Activated T-helper 17 cell treated with anti-CD3 and anti-CD28 coated beads, Interleukin-2, amount 50 U/mL, for 72 hours (primary cell): ENCODE results near the gene KRTAP13-3. TPM values are rescaled to one million over a fixed set of nuclear protein-coding genes. Genes with fewer than 3 reads are reported as not detected.

ENCODE experiments used
- ATAC-seq: fragments of 150-1000 bp; cut with Tn5 transposase; replicated peaks from 2 replicates; pipeline ENCODE4 v1.10.0; 2021; ENCODE audit warnings: mild to moderate bottlenecking, moderate library complexity
- H3K27ac Mint-ChIP-seq: one replicate; pipeline ENCODE4 v1.8.0; 2022; ENCODE audit warnings: mixed read lengths
- H3K27me3 Mint-ChIP-seq: one replicate; pipeline ENCODE4 v1.8.0; 2022; ENCODE audit warnings: mixed read lengths
- H3K36me3 Mint-ChIP-seq: one replicate; pipeline ENCODE4 v1.8.0; 2022; ENCODE audit warnings: low read depth, mild to moderate bottlenecking, mixed read lengths
- H3K4me1 Mint-ChIP-seq: one replicate; pipeline ENCODE4 v1.8.0; 2022; ENCODE audit warnings: mixed read lengths
- H3K4me3 Mint-ChIP-seq: one replicate; pipeline ENCODE4 v1.8.0; 2022; ENCODE audit warnings: mild to moderate bottlenecking, mixed read lengths
- H3K9me3 Mint-ChIP-seq: one replicate; pipeline ENCODE4 v1.8.0; 2022; ENCODE audit warnings: mixed read lengths
- total RNA-seq, 2 donors: library from RNA; stranded (reverse); gene quantifications; one replicate each; pipeline ENCODE4 v1.2.3, GENCODE V29; 2022

Gene KRTAP13-3
- total RNA-seq, 2 donors from 2014 or later: not detected

GRCh38 chr21:30395731-30396130, 30.0 kb downstream of the KRTAP13-3 start, which contains the start of gene KRTAP13-1:
TSS of gene KRTAP13-1 (plus strand) at chr21:30396031. CDS start at chr21:30396087, 56 bp downstream.
- ATAC-seq: no peak
- H3K4me3 Mint-ChIP-seq: no peak within 1 kb of the TSS
- H3K27me3 Mint-ChIP-seq: peaks cover 11% of the 10 kb centered on the region
- H3K36me3 Mint-ChIP-seq: no peaks in the 10 kb centered on the region
- no peaks in the 10 kb centered on the region for H3K9me3 Mint-ChIP-seq
- H3K27ac Mint-ChIP-seq: no peak within 1 kb of the TSS
- H3K4me1 Mint-ChIP-seq: no peaks in the 10 kb centered on the region

GRCh38 chr21:30391492-30392025, 34.2 kb downstream of the KRTAP13-3 start:
- Mint-ChIP-seq H3K4me1 (no peaks in the 10 kb centered on the region), H3K27ac (no peak overlapping the region), H3K27me3 (peaks cover 3% of the 10 kb centered on the region), H3K36me3 (no peaks in the 10 kb centered on the region), H3K9me3 (no peaks in the 10 kb centered on the region), H3K4me3 (no peak overlapping the region)
- no peak for ATAC-seq

GRCh38 chr21:30382201-30382600, 43.5 kb downstream of the KRTAP13-3 start:
- no peak overlapping the region for H3K27ac Mint-ChIP-seq
- no peaks in the 10 kb centered on the region for H3K9me3 Mint-ChIP-seq
- no peaks in the 10 kb centered on the region for H3K4me1 Mint-ChIP-seq
- peaks cover 4% of the 10 kb centered on the region for H3K27me3 Mint-ChIP-seq
- no peak for ATAC-seq
- no peaks in the 10 kb centered on the region for H3K36me3 Mint-ChIP-seq
- H3K4me3 Mint-ChIP-seq: no peak overlapping the region

Other genes starting within 250 kb of the KRTAP13-3 start
- gene CLDN8, start 209.8 kb downstream of the KRTAP13-3 start, total RNA-seq: not detected
- gene KRTAP24-1, start 143.0 kb downstream of the KRTAP13-3 start, total RNA-seq: not detected
- not detected for gene KRTAP25-1, start 136.4 kb downstream of the KRTAP13-3 start, total RNA-seq
- gene KRTAP26-1, start 105.6 kb downstream of the KRTAP13-3 start, total RNA-seq: not detected
- gene KRTAP27-1, start 88.2 kb downstream of the KRTAP13-3 start, total RNA-seq: not detected
- gene KRTAP23-1, start 77.3 kb downstream of the KRTAP13-3 start, total RNA-seq: not detected
- not detected for gene KRTAP13-2, start 53.7 kb downstream of the KRTAP13-3 start, total RNA-seq
- gene KRTAP13-1, start 29.9 kb downstream of the KRTAP13-3 start, total RNA-seq: not detected
- gene KRTAP13-4, start 4.3 kb upstream of the KRTAP13-3 start, total RNA-seq: not detected
- gene KRTAP15-1, start 14.3 kb upstream of the KRTAP13-3 start, total RNA-seq: not detected
- not detected for gene KRTAP19-1, start 54.4 kb upstream of the KRTAP13-3 start, total RNA-seq
- gene KRTAP19-2, start 61.5 kb upstream of the KRTAP13-3 start, total RNA-seq: not detected
- not detected for gene KRTAP19-3, start 66.1 kb upstream of the KRTAP13-3 start, total RNA-seq
- not detected for gene KRTAP19-4, start 71.2 kb upstream of the KRTAP13-3 start, total RNA-seq
- gene KRTAP19-5, start 76.2 kb upstream of the KRTAP13-3 start, total RNA-seq: not detected
- not detected for gene KRTAP19-6, start 115.9 kb upstream of the KRTAP13-3 start, total RNA-seq
- not detected for gene KRTAP19-7, start 135.4 kb upstream of the KRTAP13-3 start, total RNA-seq
- not detected for gene KRTAP22-2, start 164.5 kb upstream of the KRTAP13-3 start, total RNA-seq
- not detected for gene KRTAP6-3, start 166.5 kb upstream of the KRTAP13-3 start, total RNA-seq
- not detected for gene KRTAP6-2, start 173.0 kb upstream of the KRTAP13-3 start, total RNA-seq
- gene KRTAP22-1, start 175.2 kb upstream of the KRTAP13-3 start, total RNA-seq: not detected
- gene KRTAP6-1, start 188.0 kb upstream of the KRTAP13-3 start, total RNA-seq: not detected
- not detected for gene KRTAP20-1, start 190.5 kb upstream of the KRTAP13-3 start, total RNA-seq
- not detected for gene KRTAP20-4, start 194.7 kb upstream of the KRTAP13-3 start, total RNA-seq
- not detected for gene KRTAP20-2, start 209.3 kb upstream of the KRTAP13-3 start, total RNA-seq
- gene KRTAP20-3, start 216.9 kb upstream of the KRTAP13-3 start, total RNA-seq: not detected